WTC11 (cell line): ENCODE results near the gene DYDC1.

ENCODE experiments used
- ARID4B ChIP-seq: sonication (generic); formaldehyde crosslinking; IDR thresholded peaks from 2 replicates; pipeline ENCODE4 v1.8.0; 2023; ENCODE audit warnings: missing genetic modification reagents, mild to moderate bottlenecking, borderline replicate concordance
- ATF2 ChIP-seq: sonication (generic); formaldehyde crosslinking; IDR thresholded peaks from 2 replicates; pipeline ENCODE4 v1.8.1; 2022; ENCODE audit warnings: low read depth, missing genetic modification reagents, borderline replicate concordance
- CTCF ChIP-seq: fragments of 200-600 bp; IDR thresholded peaks from 2 replicates; pipeline ENCODE4 v1.8.0; 2022; ENCODE audit warnings: antibody characterized with exemption
- ETV6 ChIP-seq: sonication (generic); formaldehyde crosslinking; IDR thresholded peaks from 2 replicates; pipeline ENCODE4 v1.8.1; 2022; ENCODE audit warnings: mild to moderate bottlenecking, missing genetic modification reagents
- FOXP1 ChIP-seq: sonication (generic); formaldehyde crosslinking; IDR thresholded peaks from 2 replicates; pipeline ENCODE4 v1.8.0; 2022; ENCODE audit warnings: missing genetic modification reagents, mild to moderate bottlenecking, moderate library complexity, borderline replicate concordance
- GRHL2 ChIP-seq: fragments of 250-450 bp; sonication (Bioruptor Pico); IDR thresholded peaks from 2 replicates; pipeline ENCODE4 v1.8.0; 2022; ENCODE audit warnings: mild to moderate bottlenecking, moderate library complexity; ENCODE audit not compliant: insufficient replicate concordance, severe bottlenecking
- KAT7 ChIP-seq: sonication (generic); formaldehyde crosslinking; IDR thresholded peaks from 2 replicates; pipeline ENCODE4 v1.8.1; 2023; ENCODE audit warnings: missing genetic modification reagents, mild to moderate bottlenecking, borderline replicate concordance
- MYBL2 ChIP-seq: sonication (generic); formaldehyde crosslinking; IDR thresholded peaks from 2 replicates; pipeline ENCODE4 v1.8.1; 2023; ENCODE audit warnings: mild to moderate bottlenecking, moderate library complexity, missing genetic modification reagents
- NFE2L1 ChIP-seq: sonication (generic); formaldehyde crosslinking; IDR thresholded peaks from 2 replicates; pipeline ENCODE4 v1.8.1; 2023; ENCODE audit warnings: missing genetic modification reagents
- NR3C1 ChIP-seq: sonication (generic); formaldehyde crosslinking; conservative IDR thresholded peaks from 2 replicates; pipeline ENCODE4 v1.8.1; 2023; ENCODE audit warnings: low read depth, mild to moderate bottlenecking, missing genetic modification reagents
- SP1 ChIP-seq: sonication (generic); formaldehyde crosslinking; conservative IDR thresholded peaks from 2 replicates; pipeline ENCODE4 v1.8.1; 2022; ENCODE audit warnings: missing genetic modification reagents
- TEAD4 ChIP-seq: sonication (generic); formaldehyde crosslinking; IDR thresholded peaks from 2 replicates; pipeline ENCODE4 v1.8.0; 2022; ENCODE audit warnings: mild to moderate bottlenecking, missing genetic modification reagents
- USF2 ChIP-seq: sonication (generic); formaldehyde crosslinking; IDR thresholded peaks from 2 replicates; pipeline ENCODE4 v1.8.1; 2023; ENCODE audit warnings: mild to moderate bottlenecking, missing genetic modification reagents, moderate library complexity
- TF ChIP-seq, protein P1 (sequence below): sonication (generic); formaldehyde crosslinking; IDR thresholded peaks from 2 replicates; pipeline ENCODE4 v1.8.0; 2022; ENCODE audit warnings: mild to moderate bottlenecking, missing genetic modification reagents

GRCh38 chr10:80322711-80323110, 33.8 kb downstream of the DYDC1 start:
- no peak for TF ChIP-seq CTCF
- TF ChIP-seq USF2: no peak
- TF ChIP-seq FOXP1: no peak
- TF ChIP-seq SP1: no peak
- TF ChIP-seq ETV6: no peak
- TF ChIP-seq MYBL2 (CRISPR knock-in tag): no peak
- no peak for TF ChIP-seq NR3C1 (CRISPR knock-in tag)
- TF ChIP-seq NFE2L1 (CRISPR knock-in tag): no peak
- TF ChIP-seq ATF2 (CRISPR knock-in tag): no peak
- no peak for TF ChIP-seq KAT7 (CRISPR knock-in tag)
- TF ChIP-seq TEAD4 (CRISPR knock-in tag): no peak
- TF ChIP-seq, protein P1, sequence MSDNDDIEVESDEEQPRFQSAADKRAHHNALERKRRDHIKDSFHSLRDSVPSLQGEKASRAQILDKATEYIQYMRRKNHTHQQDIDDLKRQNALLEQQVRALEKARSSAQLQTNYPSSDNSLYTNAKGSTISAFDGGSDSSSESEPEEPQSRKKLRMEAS (CRISPR knock-in tag): no peak
- TF ChIP-seq ARID4B (CRISPR knock-in tag): no peak
- no peak for TF ChIP-seq GRHL2 (CRISPR knock-in tag)
